Effector memory CD8-positive, alpha-beta T cell (primary cell): Measurements from ENCODE around the gene EXOC1.
A peak's percentile ranks its signal among the peaks of the same experiment; 100 is the strongest.

ENCODE experiments used
- ATAC-seq: fragments of 150-1000 bp; cut with Tn5 transposase; replicated peaks from 2 replicates; pipeline ENCODE4 v1.10.0; 2021; ENCODE audit warnings: mild to moderate bottlenecking, moderate library complexity
- DNase-seq, 3 experiments: peaks; one replicate each; pipeline ENCODE4 v3.0.0; 2021
- H3K27ac Mint-ChIP-seq, 2 donors: one replicate each; pipeline ENCODE4 v1.8.0; 2022; ENCODE audit warnings: mild to moderate bottlenecking in 2 of 2, mixed read lengths in 2 of 2, moderate library complexity in 2 of 2
- H3K27me3 Mint-ChIP-seq, 2 donors: one replicate each; pipeline ENCODE4 v1.8.0; 2022; ENCODE audit warnings: mixed read lengths in 2 of 2
- H3K36me3 Mint-ChIP-seq: one replicate; pipeline ENCODE4 v1.8.0; 2022; ENCODE audit warnings: mild to moderate bottlenecking, moderate library complexity, mixed read lengths; ENCODE audit not compliant: insufficient read depth
- H3K4me1 Mint-ChIP-seq, 2 donors: one replicate each; pipeline ENCODE4 v1.8.0; 2022; ENCODE audit warnings: low read depth in 2 of 2, mixed read lengths in 2 of 2
- H3K4me3 Mint-ChIP-seq, 2 donors: one replicate each; pipeline ENCODE4 v1.8.0; 2022; ENCODE audit warnings: mild to moderate bottlenecking in 2 of 2, mixed read lengths in 2 of 2, moderate library complexity in 2 of 2
- H3K9me3 Mint-ChIP-seq, 2 donors: one replicate each; pipeline ENCODE4 v1.8.0; 2022; ENCODE audit warnings: mixed read lengths in 2 of 2
- total RNA-seq, 9 experiments: gene quantifications; one replicate each; lab custom pipeline; 2026; lab: John Stamatoyannopoulos, UW

EXOC1 gene, protein sequence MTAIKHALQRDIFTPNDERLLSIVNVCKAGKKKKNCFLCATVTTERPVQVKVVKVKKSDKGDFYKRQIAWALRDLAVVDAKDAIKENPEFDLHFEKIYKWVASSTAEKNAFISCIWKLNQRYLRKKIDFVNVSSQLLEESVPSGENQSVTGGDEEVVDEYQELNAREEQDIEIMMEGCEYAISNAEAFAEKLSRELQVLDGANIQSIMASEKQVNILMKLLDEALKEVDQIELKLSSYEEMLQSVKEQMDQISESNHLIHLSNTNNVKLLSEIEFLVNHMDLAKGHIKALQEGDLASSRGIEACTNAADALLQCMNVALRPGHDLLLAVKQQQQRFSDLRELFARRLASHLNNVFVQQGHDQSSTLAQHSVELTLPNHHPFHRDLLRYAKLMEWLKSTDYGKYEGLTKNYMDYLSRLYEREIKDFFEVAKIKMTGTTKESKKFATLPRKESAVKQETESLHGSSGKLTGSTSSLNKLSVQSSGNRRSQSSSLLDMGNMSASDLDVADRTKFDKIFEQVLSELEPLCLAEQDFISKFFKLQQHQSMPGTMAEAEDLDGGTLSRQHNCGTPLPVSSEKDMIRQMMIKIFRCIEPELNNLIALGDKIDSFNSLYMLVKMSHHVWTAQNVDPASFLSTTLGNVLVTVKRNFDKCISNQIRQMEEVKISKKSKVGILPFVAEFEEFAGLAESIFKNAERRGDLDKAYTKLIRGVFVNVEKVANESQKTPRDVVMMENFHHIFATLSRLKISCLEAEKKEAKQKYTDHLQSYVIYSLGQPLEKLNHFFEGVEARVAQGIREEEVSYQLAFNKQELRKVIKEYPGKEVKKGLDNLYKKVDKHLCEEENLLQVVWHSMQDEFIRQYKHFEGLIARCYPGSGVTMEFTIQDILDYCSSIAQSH
- 45.7 to 94.7 (median 59.1) reads per million in 9 experiments for total RNA-seq

DNA sequence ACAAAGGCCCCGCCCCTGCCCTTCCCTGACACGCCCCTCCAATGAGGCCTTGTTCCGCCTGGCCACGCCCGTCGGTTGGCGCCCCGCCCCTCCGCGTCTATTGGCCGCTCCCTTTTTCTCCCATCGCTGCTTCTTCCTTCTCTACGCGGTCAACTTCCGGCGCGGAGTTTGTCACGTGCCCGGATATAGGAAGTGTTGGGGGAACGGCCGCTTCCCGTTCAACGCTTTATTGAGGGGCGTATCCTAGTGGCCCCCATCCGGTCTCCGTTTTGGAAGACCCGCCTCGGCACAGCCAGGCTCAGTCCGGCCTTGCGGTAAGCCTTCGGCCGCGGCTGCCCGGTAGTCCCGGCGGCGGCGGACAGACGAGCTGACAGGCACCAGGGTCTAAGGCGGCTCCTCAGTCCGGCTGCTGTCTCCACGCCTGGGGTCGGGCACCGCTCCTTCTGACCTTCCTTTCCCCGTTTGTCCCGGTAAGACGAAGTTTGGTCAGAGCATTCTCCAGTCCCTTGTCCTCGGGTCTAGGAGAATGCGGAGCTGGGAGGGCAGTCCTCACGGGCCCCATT, at the start of gene EXOC1:
EXOC1 (plus strand) TSS at position 165 of the 563 bp plus-strand sequence. CDS start 4,676 bp downstream, outside the sequence.
- Mint-ChIP-seq H3K27ac (peak within 1 kb of the TSS; percentile 95 to 97), H3K4me3 (no peak within 1 kb of the TSS), H3K27me3 (no peaks in the 10 kb centered on the region), H3K9me3 (no peaks in the 10 kb centered on the region), H3K36me3 (peaks cover 5% of the 10 kb centered on the region), H3K4me1 (peaks cover 20 to 23% of the 10 kb centered on the region in 2 donors)
- peak; percentile 91 to 94 (median 93) for DNase-seq
- ATAC-seq, result peak; percentile 93

GRCh38 chr4:55807556-55807955, 45.9 kb upstream of the EXOC1 start:
- ATAC-seq, result no peak
- Mint-ChIP-seq H3K27me3 (peaks cover 21 to 35% of the 10 kb centered on the region in 2 donors), H3K9me3 (no peaks in the 10 kb centered on the region), H3K4me3 (no peak overlapping the region), H3K4me1 (no peaks in the 10 kb centered on the region), H3K36me3 (no peaks in the 10 kb centered on the region), H3K27ac (no peak overlapping the region)
- DNase-seq, result no peak

GRCh38 chr4:55808186-55808585, 45.3 kb upstream of the EXOC1 start:
- Mint-ChIP-seq H3K36me3 (no peaks in the 10 kb centered on the region), H3K27ac (no peak overlapping the region), H3K9me3 (no peaks in the 10 kb centered on the region), H3K4me1 (no peaks in the 10 kb centered on the region), H3K27me3 (peaks cover 19 to 31% of the 10 kb centered on the region in 2 donors), H3K4me3 (no peak overlapping the region)
- ATAC-seq (no peak), DNase-seq (no peak)

- Mint-ChIP-seq H3K27ac (no peak overlapping the region), H3K4me1 (no peaks in the 10 kb centered on the region), H3K27me3 (peaks cover 16 to 27% of the 10 kb centered on the region in 2 donors), H3K4me3 (no peak overlapping the region), H3K9me3 (no peaks in the 10 kb centered on the region), H3K36me3 (no peaks in the 10 kb centered on the region)
- DNase-seq (no peak), ATAC-seq (no peak)
Observed at GRCh38 chr4:55808632-55809031, 44.8 kb upstream of the EXOC1 start.

DNA sequence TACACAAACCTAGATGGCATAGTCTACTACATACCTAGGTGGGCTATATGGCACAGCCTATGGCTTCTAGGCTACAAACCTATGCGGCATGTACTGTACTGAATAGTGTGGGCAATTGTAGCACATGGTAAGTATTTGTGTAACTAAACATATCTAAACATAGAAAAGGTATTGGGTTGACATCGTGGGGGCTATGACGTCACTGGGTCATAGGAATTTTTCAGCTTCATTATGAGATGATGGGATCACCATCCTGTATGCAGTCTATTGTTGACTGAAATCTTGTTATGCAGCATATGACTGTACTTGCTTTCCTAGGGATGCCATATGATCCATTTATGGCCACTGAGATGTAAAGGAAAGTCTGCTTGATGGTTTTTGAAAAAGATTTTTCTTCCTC, 35.8 kb upstream of the EXOC1 start:
- no peaks in the 10 kb centered on the region for H3K9me3 Mint-ChIP-seq
- DNase-seq, result no peak
- no peaks in the 10 kb centered on the region for H3K36me3 Mint-ChIP-seq
- peaks cover 5% of the 10 kb centered on the region in 2 donors for H3K4me1 Mint-ChIP-seq
- peaks cover 23 to 27% of the 10 kb centered on the region in 2 donors for H3K27me3 Mint-ChIP-seq
- H3K27ac Mint-ChIP-seq, result no peak overlapping the region
- H3K4me3 Mint-ChIP-seq, result no peak overlapping the region
- no peak for ATAC-seq

DNA sequence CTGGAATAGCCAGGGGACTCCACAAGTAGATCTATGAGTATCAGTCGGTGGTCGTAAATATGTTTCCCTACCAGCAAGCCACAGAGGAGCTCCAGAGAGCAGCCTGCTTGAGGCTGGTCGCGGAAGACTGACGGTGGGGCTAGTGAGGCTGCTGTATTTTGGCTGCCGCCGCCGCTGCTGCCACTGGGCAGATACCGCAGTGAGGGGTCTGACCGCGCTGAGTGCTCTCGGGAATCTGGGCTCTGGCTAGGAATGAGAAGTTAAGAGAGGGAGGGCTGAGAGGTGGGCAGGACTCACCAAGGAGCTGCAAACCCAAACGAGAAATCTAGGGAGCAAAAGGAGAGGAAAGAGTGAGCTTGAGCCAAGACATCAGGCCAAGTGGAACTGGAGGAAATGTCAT, 33.8 kb upstream of the EXOC1 start, which contains the start of gene EXOC1L:
EXOC1L (plus strand) TSS at position 157 of the 400 bp plus-strand sequence; CDS start at position 394, 237 bp downstream.
- DNase-seq, result no peak
- peaks cover 5% of the 10 kb centered on the region in 2 donors for H3K4me1 Mint-ChIP-seq

DNA sequence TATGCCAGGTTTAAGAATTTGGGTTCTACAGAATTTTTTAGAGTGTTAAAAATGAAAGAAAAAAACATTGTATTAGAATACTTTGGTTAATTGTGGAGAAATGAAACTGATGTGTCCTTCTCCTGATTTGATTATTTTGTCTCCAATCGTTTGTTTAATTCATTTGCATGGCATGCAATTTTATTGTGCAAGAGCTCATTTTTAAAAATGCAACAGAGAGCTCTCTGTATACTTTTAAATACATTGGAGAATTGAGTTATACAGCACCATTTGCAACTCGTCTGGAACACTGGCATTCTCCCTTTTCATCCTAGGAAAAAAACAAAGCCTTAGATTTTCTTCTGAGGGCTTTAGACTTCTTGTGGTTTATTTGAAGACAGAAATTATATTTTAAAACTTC, 33.2 kb upstream of the EXOC1 start:
- Mint-ChIP-seq H3K4me1 (peaks cover 5% of the 10 kb centered on the region in 2 donors), H3K4me3 (no peak overlapping the region), H3K27me3 (peaks cover 28 to 32% of the 10 kb centered on the region in 2 donors), H3K36me3 (no peaks in the 10 kb centered on the region), H3K27ac (no peak overlapping the region), H3K9me3 (no peaks in the 10 kb centered on the region)
- DNase-seq (no peak), ATAC-seq (no peak)

More for the DNA sequence above, 33.8 kb upstream of the EXOC1 start, which contains the start of gene EXOC1L:
- no peak within 1 kb of the TSS for H3K27ac Mint-ChIP-seq
- H3K4me3 Mint-ChIP-seq, result peak within 1 kb of the TSS in 1 of 2 donors; percentile 6
- no peaks in the 10 kb centered on the region for H3K36me3 Mint-ChIP-seq
- no peaks in the 10 kb centered on the region for H3K9me3 Mint-ChIP-seq
- peaks cover 25 to 30% of the 10 kb centered on the region in 2 donors for H3K27me3 Mint-ChIP-seq
- peak; percentile 31 for ATAC-seq

DNA sequence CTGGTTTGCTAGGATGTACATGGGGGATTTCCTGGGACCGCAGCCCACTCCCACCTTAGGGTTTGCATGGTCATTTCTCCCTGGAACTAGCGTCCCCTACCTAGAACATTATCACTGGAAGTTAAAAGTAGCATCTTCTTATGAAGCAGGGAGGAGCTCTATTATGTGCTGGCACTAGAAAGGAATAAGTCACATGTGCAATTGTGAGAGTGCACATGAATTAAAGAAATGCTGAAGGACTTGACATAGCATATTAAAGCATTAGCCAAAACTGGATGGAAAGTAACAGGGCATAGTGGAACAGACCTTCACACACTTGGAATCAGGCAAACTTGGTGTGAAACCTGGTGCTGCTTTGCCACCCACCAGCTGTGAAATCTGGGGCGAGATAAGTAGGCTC, 31.1 kb upstream of the EXOC1 start:
- peaks cover 33 to 38% of the 10 kb centered on the region in 2 donors for H3K27me3 Mint-ChIP-seq
- no peaks in the 10 kb centered on the region for H3K9me3 Mint-ChIP-seq
- no peak for ATAC-seq
- peaks cover 5% of the 10 kb centered on the region in 2 donors for H3K4me1 Mint-ChIP-seq
- DNase-seq, result no peak
- H3K27ac Mint-ChIP-seq, result no peak overlapping the region
- no peaks in the 10 kb centered on the region for H3K36me3 Mint-ChIP-seq
- H3K4me3 Mint-ChIP-seq, result no peak overlapping the region

- H3K27me3 Mint-ChIP-seq, result peaks cover 38 to 50% of the 10 kb centered on the region in 2 donors
- H3K27ac Mint-ChIP-seq, result no peak overlapping the region
Observed at GRCh38 chr4:55824865-55825264, 28.6 kb upstream of the EXOC1 start.

GRCh38 chr4:55826986-55827385, 26.5 kb upstream of the EXOC1 start:
- Mint-ChIP-seq H3K27ac (no peak overlapping the region), H3K9me3 (no peaks in the 10 kb centered on the region), H3K36me3 (no peaks in the 10 kb centered on the region), H3K4me3 (no peak overlapping the region), H3K4me1 (no peaks in the 10 kb centered on the region), H3K27me3 (peaks cover 49% of the 10 kb centered on the region in 2 donors)
- ATAC-seq (no peak), DNase-seq (no peak)

More at GRCh38 chr4:55824865-55825264, 28.6 kb upstream of the EXOC1 start:
- Mint-ChIP-seq H3K4me3 (no peak overlapping the region), H3K36me3 (no peaks in the 10 kb centered on the region), H3K4me1 (peaks cover 0 to under 1% of the 10 kb centered on the region in 2 donors), H3K9me3 (no peaks in the 10 kb centered on the region)
- no peak for ATAC-seq
- DNase-seq, result no peak

DNA sequence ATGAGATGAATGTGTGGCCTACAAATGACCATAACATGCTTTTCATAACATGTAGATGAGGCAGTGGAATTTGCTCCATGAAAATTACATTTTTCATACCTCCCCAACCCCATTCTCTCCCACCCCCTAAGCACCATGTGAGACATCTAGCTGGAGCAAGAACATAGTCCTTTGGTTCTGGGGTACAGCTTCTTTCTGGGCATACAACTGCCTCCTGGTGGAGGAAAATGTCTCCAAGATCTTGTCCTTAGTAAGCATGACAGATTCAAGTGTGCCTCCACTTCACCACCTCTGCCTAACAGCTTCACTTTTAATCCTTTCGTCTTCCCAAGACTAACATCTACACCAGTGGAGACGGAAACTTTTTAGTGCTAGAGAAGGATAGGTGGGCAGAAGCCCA, 25.9 kb upstream of the EXOC1 start:
- Mint-ChIP-seq H3K4me3 (no peak overlapping the region), H3K36me3 (no peaks in the 10 kb centered on the region), H3K27ac (no peak overlapping the region), H3K9me3 (no peaks in the 10 kb centered on the region), H3K27me3 (peaks cover 43 to 51% of the 10 kb centered on the region in 2 donors), H3K4me1 (no peaks in the 10 kb centered on the region)
- DNase-seq (no peak), ATAC-seq (no peak)

- H3K27ac Mint-ChIP-seq, result no peak overlapping the region
- H3K36me3 Mint-ChIP-seq, result no peaks in the 10 kb centered on the region
Observed at GRCh38 chr4:55830048-55830447, 23.4 kb upstream of the EXOC1 start.

GRCh38 chr4:55830716-55831115, 22.7 kb upstream of the EXOC1 start:
- H3K36me3 Mint-ChIP-seq, result no peaks in the 10 kb centered on the region
- DNase-seq, result no peak
- no peaks in the 10 kb centered on the region for H3K9me3 Mint-ChIP-seq
- no peak for ATAC-seq
- H3K27me3 Mint-ChIP-seq, result peaks cover 60 to 72% of the 10 kb centered on the region in 2 donors
- H3K27ac Mint-ChIP-seq, result no peak overlapping the region
- H3K4me3 Mint-ChIP-seq, result no peak overlapping the region
- no peaks in the 10 kb centered on the region for H3K4me1 Mint-ChIP-seq

More at GRCh38 chr4:55830048-55830447, 23.4 kb upstream of the EXOC1 start:
- DNase-seq (no peak), ATAC-seq (no peak)
- Mint-ChIP-seq H3K9me3 (no peaks in the 10 kb centered on the region), H3K4me3 (no peak overlapping the region), H3K27me3 (peaks cover 54 to 65% of the 10 kb centered on the region in 2 donors), H3K4me1 (no peaks in the 10 kb centered on the region)
